Liver (tissue), 3 donors: ENCODE measurements around the gene NPC2.

ENCODE experiments used
- FOXA1 ChIP-seq: IDR thresholded peaks from 2 replicates; pipeline ENCODE4 v1.6.1; 2016; ENCODE audit warnings: antibody characterized with exemption
- GABPA ChIP-seq, 2 donors: IDR thresholded peaks in 1 of 2; conservative IDR thresholded peaks in 1 of 2; 2 replicates each; pipeline ENCODE4 v1.6.1; 2016; ENCODE audit warnings: antibody characterized with exemption in 2 of 2, mild to moderate bottlenecking in 1 of 2, moderate library complexity in 1 of 2
- NR2F2 ChIP-seq: IDR thresholded peaks from 2 replicates; pipeline ENCODE4 v1.6.1; 2016; ENCODE audit warnings: antibody characterized with exemption
- RAD21 ChIP-seq, 2 donors: IDR thresholded peaks; 2 replicates each; pipeline ENCODE4 v1.6.1; 2016; ENCODE audit warnings: antibody characterized with exemption in 2 of 2, mild to moderate bottlenecking in 2 of 2
- SP1 ChIP-seq: IDR thresholded peaks from 2 replicates; pipeline ENCODE4 v1.6.1; 2018; ENCODE audit warnings: antibody characterized with exemption, mild to moderate bottlenecking
- TAF1 ChIP-seq: conservative IDR thresholded peaks from 2 replicates; pipeline ENCODE4 v1.6.1; 2016; ENCODE audit warnings: antibody characterized with exemption, mild to moderate bottlenecking
- TF ChIP-seq, protein P1 (sequence below): fragments of 150-350 bp; IDR thresholded peaks from 2 replicates; pipeline ENCODE4 v1.5.1; 2017; ENCODE audit warnings: improper control_type of control experiment, low read depth, low read length; ENCODE audit not compliant: missing input control
- TF ChIP-seq, protein P2 (sequence below): IDR thresholded peaks from 2 replicates; pipeline ENCODE4 v1.6.1; 2016; ENCODE audit warnings: antibody characterized with exemption
- TF ChIP-seq, protein P3 (sequence below): IDR thresholded peaks from 2 replicates; pipeline ENCODE4 v1.6.1; 2016; ENCODE audit warnings: antibody characterized with exemption
- TF ChIP-seq, protein P4 (sequence below): IDR thresholded peaks from 2 replicates; pipeline ENCODE4 v1.6.1; 2016; ENCODE audit warnings: antibody characterized with exemption
- donor health status: healthy.
- donor health status: healthy.

DNA sequence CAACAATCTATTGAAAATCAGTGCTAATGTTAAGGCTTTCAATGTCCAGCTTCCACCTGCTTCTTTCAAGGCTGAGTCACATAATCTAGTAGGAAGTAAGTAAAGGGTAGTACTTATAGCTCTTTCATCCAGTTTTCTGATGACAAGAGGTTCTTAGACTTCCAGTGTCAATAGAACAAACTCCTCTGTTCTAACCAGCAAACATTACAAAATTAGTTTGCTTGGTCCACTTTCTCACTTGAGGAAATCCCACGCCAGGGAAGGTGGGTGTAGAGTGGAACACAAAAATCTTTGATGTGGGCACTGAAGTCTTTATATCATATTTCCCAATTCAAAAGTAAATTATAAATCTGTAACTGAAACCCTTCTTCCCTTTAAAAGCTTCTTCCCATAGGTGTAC lies 2.6 kb downstream of the NPC2 start:
- TF ChIP-seq, protein P1, sequence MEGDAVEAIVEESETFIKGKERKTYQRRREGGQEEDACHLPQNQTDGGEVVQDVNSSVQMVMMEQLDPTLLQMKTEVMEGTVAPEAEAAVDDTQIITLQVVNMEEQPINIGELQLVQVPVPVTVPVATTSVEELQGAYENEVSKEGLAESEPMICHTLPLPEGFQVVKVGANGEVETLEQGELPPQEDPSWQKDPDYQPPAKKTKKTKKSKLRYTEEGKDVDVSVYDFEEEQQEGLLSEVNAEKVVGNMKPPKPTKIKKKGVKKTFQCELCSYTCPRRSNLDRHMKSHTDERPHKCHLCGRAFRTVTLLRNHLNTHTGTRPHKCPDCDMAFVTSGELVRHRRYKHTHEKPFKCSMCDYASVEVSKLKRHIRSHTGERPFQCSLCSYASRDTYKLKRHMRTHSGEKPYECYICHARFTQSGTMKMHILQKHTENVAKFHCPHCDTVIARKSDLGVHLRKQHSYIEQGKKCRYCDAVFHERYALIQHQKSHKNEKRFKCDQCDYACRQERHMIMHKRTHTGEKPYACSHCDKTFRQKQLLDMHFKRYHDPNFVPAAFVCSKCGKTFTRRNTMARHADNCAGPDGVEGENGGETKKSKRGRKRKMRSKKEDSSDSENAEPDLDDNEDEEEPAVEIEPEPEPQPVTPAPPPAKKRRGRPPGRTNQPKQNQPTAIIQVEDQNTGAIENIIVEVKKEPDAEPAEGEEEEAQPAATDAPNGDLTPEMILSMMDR = no peak
- TF ChIP-seq SP1 (no peak), TAF1 (no peak), RAD21 (IDR thresholded peaks at IDR 0.05) (no peak), GABPA (IDR thresholded peaks at IDR 0.05 in 1 of 2, conservative IDR thresholded peaks at IDR 0.05 in 1 of 2) (no peak), NR2F2 (no peak), FOXA1 (no peak)
- TF ChIP-seq, protein P2, sequence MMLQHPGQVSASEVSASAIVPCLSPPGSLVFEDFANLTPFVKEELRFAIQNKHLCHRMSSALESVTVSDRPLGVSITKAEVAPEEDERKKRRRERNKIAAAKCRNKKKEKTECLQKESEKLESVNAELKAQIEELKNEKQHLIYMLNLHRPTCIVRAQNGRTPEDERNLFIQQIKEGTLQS = no peak
- TF ChIP-seq, protein P3, sequence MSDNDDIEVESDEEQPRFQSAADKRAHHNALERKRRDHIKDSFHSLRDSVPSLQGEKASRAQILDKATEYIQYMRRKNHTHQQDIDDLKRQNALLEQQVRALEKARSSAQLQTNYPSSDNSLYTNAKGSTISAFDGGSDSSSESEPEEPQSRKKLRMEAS = no peak
- TF ChIP-seq, protein P4, sequence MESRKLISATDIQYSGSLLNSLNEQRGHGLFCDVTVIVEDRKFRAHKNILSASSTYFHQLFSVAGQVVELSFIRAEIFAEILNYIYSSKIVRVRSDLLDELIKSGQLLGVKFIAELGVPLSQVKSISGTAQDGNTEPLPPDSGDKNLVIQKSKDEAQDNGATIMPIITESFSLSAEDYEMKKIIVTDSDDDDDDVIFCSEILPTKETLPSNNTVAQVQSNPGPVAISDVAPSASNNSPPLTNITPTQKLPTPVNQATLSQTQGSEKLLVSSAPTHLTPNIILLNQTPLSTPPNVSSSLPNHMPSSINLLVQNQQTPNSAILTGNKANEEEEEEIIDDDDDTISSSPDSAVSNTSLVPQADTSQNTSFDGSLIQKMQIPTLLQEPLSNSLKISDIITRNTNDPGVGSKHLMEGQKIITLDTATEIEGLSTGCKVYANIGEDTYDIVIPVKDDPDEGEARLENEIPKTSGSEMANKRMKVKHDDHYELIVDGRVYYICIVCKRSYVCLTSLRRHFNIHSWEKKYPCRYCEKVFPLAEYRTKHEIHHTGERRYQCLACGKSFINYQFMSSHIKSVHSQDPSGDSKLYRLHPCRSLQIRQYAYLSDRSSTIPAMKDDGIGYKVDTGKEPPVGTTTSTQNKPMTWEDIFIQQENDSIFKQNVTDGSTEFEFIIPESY = no peak
